Measurements from ENCODE around the gene ADAMTS18. TPM values are rescaled to one million over a fixed set of nuclear protein-coding genes. Genes with fewer than 3 reads are reported as not detected.

ADAMTS18 gene
- total and polyA plus RNA-seq, 9 donors, result 0.05 to 2.3 (median 0.79) TPM; not detected in 1

DNA sequence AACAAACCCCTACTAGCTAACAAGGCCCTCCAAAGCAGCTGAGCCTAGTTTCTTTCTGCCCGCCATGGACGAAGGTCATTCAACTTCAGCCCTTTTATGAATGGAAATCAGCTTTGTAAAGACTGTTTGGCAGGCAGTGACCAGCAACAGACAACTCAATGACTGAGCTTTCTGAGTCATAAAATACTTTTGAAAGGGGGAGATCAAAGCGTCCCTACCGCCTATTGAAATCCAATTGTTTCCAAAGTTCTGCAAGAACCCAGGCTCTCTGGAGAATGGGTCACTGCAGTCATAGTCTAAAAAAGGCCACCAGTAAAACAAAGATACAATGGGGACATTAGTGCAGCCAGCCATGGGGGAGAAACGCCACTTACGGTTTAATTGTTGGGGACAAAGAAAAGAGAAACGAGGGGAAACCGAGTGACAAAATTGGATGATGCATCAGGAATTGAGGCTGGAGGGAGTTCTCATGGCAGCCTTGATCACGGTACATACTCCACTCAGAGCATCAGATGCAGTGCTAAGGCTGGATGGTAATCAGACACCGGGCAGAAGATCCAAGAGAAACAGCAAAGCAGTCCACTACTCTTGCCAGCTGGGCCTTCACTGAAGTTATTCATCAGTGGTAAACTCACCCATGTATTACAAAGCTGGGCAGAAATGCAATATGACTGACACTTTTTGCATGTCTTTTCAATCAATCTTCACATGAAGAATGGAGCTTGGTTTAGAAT is 9.8 kb downstream of the ADAMTS18 start:
- intact Hi-C loops (cut with DNase I), result no loop called here
- 88 to 92% (median 90%) methylated on average over 10 of the region's 10 CpGs for WGBS, 3 donors
- Histone ChIP-seq H3K4me1 (ENCODE audit: insufficient read depth) (no peaks in the 10 kb centered on the region), H3K27ac (no peak overlapping the region), H3K36me3 (no peaks in the 10 kb centered on the region), H3K9me3 (no peaks in the 10 kb centered on the region), H3K4me3 (no peak overlapping the region), H3K27me3 (no peaks in the 10 kb centered on the region)
- no peak for DNase-seq
- no peak for TF ChIP-seq EP300 (IDR thresholded peaks at IDR 0.05)
- TF ChIP-seq, protein P1, sequence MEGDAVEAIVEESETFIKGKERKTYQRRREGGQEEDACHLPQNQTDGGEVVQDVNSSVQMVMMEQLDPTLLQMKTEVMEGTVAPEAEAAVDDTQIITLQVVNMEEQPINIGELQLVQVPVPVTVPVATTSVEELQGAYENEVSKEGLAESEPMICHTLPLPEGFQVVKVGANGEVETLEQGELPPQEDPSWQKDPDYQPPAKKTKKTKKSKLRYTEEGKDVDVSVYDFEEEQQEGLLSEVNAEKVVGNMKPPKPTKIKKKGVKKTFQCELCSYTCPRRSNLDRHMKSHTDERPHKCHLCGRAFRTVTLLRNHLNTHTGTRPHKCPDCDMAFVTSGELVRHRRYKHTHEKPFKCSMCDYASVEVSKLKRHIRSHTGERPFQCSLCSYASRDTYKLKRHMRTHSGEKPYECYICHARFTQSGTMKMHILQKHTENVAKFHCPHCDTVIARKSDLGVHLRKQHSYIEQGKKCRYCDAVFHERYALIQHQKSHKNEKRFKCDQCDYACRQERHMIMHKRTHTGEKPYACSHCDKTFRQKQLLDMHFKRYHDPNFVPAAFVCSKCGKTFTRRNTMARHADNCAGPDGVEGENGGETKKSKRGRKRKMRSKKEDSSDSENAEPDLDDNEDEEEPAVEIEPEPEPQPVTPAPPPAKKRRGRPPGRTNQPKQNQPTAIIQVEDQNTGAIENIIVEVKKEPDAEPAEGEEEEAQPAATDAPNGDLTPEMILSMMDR (IDR thresholded peaks at IDR 0.05), result no peak
- no peak for TF ChIP-seq POLR2A (IDR thresholded peaks at IDR 0.05)

DNA sequence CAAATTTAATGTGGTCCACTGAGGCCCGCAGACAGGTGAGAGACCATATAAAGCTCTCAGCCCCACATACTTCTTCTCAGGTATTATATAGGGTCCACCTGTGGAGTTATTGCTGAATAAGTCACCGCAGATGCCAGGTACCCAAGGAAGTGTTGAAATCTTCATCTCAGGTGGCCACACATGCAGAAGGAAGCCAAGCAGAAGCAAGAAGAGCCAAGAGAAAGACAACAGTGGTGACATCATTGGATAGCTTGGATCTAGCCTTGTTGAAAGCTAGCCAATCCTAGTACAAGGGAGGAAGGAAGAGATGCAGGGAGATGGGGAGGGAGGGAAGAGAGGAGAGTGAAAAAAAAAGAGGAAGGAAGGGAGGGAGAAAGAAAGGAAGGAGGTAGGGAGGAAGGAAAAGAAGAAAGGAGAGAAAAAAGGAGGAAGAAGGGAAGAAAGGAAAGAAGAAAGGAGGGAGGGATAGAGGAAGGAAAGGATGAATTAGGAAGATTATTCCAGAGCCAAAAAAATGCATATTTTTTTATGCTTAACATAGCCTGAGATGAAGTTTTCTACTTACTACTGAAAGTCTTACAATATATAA is 12.5 kb downstream of the ADAMTS18 start:
- H3K36me3 ChIP-seq, result no peaks in the 10 kb centered on the region
- H3K27me3 ChIP-seq, result no peaks in the 10 kb centered on the region
- H3K9me3 ChIP-seq, result no peaks in the 10 kb centered on the region
- 93 to 100% (median 95%) methylated on average over 2 of the region's 2 CpGs for WGBS, 3 donors
- H3K4me1 ChIP-seq (ENCODE audit: insufficient read depth), result no peaks in the 10 kb centered on the region
- no peak overlapping the region for H3K4me3 ChIP-seq
- TF ChIP-seq, protein P1 (IDR thresholded peaks at IDR 0.05), result no peak
- TF ChIP-seq EP300 (IDR thresholded peaks at IDR 0.05) (no peak), POLR2A (IDR thresholded peaks at IDR 0.05) (no peak)
- no peak overlapping the region for H3K27ac ChIP-seq
- intact Hi-C loops (cut with DNase I), result no loop called here
- DNase-seq, result no peak

DNA sequence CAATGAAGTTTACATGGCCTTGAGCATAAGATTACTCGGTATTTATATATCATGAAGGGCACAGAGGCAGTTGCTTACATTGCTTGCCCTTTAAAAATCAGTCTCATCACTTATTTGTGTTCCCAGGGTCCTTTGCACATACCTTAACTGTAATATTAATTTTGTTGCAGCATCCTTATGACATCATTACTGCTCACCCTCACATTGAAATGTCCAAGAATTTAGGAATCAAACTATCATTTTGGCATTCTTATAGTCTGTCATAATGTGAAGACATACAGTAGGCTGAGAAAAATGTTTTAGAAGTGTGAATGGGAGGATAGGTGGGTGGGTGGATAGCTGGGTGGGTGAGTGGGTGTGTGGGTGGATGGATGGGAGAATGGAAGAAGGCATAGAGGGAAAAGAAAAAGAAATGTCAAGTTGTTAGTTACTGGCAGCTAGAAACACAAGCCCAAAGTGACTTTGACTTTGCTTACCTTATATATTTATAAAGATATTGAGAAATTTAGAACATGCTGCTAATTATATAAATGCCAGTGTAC is 17.8 kb downstream of the ADAMTS18 start:
- WGBS, 3 donors, result 38 to 65% (median 54%) methylated on average over 1 of the region's 1 CpG
- Histone ChIP-seq H3K4me3 (no peak overlapping the region), H3K27ac (no peak overlapping the region), H3K4me1 (ENCODE audit: insufficient read depth) (no peaks in the 10 kb centered on the region), H3K36me3 (no peaks in the 10 kb centered on the region), H3K9me3 (no peaks in the 10 kb centered on the region), H3K27me3 (no peaks in the 10 kb centered on the region)
- no peak for DNase-seq
- intact Hi-C loops (cut with DNase I), result no loop called here
- TF ChIP-seq, protein P1 (IDR thresholded peaks at IDR 0.05), result no peak
- TF ChIP-seq EP300 (IDR thresholded peaks at IDR 0.05), result no peak
- no peak for TF ChIP-seq POLR2A (IDR thresholded peaks at IDR 0.05)

DNA sequence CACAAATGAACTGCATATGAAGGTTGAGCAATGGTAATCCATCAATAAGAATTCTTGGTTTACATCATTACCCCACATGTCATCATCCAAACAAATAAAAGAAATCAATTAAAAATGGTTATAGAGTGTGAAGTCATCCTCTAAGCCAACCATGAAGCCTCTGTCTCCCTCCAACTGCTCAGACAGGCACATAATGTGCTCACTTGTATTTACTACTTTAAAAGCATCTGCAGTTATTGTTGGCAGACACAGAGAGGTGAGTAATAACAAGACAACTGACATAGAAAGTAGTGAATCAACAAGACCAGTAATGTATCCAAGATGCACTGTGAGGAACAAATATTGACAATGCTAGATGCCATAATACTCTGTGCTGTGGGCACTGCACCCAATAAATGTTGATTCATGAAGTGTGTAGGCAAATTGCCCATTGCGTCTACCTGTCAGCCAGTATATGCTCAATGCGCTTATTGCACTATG is 20.0 kb downstream of the ADAMTS18 start:
- Histone ChIP-seq H3K9me3 (no peaks in the 10 kb centered on the region), H3K36me3 (no peaks in the 10 kb centered on the region), H3K27me3 (no peaks in the 10 kb centered on the region), H3K27ac (no peak overlapping the region), H3K4me3 (no peak overlapping the region), H3K4me1 (ENCODE audit: insufficient read depth) (no peaks in the 10 kb centered on the region)
- no peak for TF ChIP-seq EP300 (IDR thresholded peaks at IDR 0.05)
- TF ChIP-seq POLR2A (IDR thresholded peaks at IDR 0.05), result no peak
- TF ChIP-seq, protein P1 (IDR thresholded peaks at IDR 0.05), result no peak
- intact Hi-C loops (cut with DNase I), result no loop called here
- DNase-seq, result no peak
- WGBS, 3 donors, result 95 to 99% (median 96%) methylated on average over 2 of the region's 2 CpGs
